ENCODE data around the gene TAF9.
"Not testable (repeated sequence)": the region's sequence is repeated elsewhere in the genome, so short reads cannot be mapped to it uniquely, and the experiment has no call there.

The TAF9 gene

GRCh38 chr5:69369340-69370121 is at the start of gene TAF9, which contains the start of the genes AK6 and RAD17:
TSS of gene TAF9 (minus strand) at chr5:69369520. CDS start at chr5:69365737, 3,783 bp downstream.
TSS of gene AK6 (minus strand) at chr5:69369520. CDS start at chr5:69369490, 30 bp downstream.
TSS of gene RAD17 (plus strand) at chr5:69369818. CDS start at chr5:69372209, 2,391 bp downstream.
- DNase-seq, result peak; percentile 90 to 93

- DNase-seq, result no peak
Measured at GRCh38 chr5:69418554-69418953, 49.2 kb upstream of the TAF9 start.

GRCh38 chr5:69416699-69417098 is 47.4 kb upstream of the TAF9 start:
- no peak for DNase-seq

GRCh38 chr5:69416180-69416579 is 46.9 kb upstream of the TAF9 start:
- DNase-seq, result no peak

- DNase-seq, result peak; percentile 4 to 23
Measured at GRCh38 chr5:69415584-69415958, 46.3 kb upstream of the TAF9 start.

GRCh38 chr5:69414885-69415583 is 45.7 kb upstream of the TAF9 start, which contains the start of gene MARVELD2:
TSS of gene MARVELD2 (plus strand) at chr5:69415116. CDS start at chr5:69419386, 4,270 bp downstream.
- DNase-seq, result peak; percentile 52 to 78

- DNase-seq, result no peak
Measured at GRCh38 chr5:69404659-69405330, 35.5 kb upstream of the TAF9 start.

GRCh38 chr5:69378376-69378775 is 9.1 kb upstream of the TAF9 start:
- no peak for DNase-seq

GRCh38 chr5:69374911-69375446 is 5.7 kb upstream of the TAF9 start:
- DNase-seq, result no peak

- DNase-seq, result no peak
Measured at GRCh38 chr5:69372394-69372793, 3.1 kb upstream of the TAF9 start.

- not testable (repeated sequence) for DNase-seq
Measured at GRCh38 chr5:69370335-69370734, 1.0 kb upstream of the TAF9 start.

GRCh38 chr5:69368458-69369339 is 621 bp downstream of the TAF9 start:
- DNase-seq, result peak in 1 of 2 experiments; percentile 6

- DNase-seq, result no peak
Measured at GRCh38 chr5:69367697-69368279, 1.5 kb downstream of the TAF9 start.

- DNase-seq, result no peak
Measured at GRCh38 chr5:69364850-69365249, 4.5 kb downstream of the TAF9 start.

- peak in 1 of 2 experiments; percentile 3 for DNase-seq
Measured at GRCh38 chr5:69364414-69364813, 4.9 kb downstream of the TAF9 start.

- no peak for DNase-seq
Measured at GRCh38 chr5:69360442-69360841, 8.9 kb downstream of the TAF9 start.

GRCh38 chr5:69359699-69360098 is 9.6 kb downstream of the TAF9 start:
- no peak for DNase-seq

- DNase-seq, result no peak
Measured at GRCh38 chr5:69350664-69351063, 18.7 kb downstream of the TAF9 start.

GRCh38 chr5:69343083-69343482 is 26.2 kb downstream of the TAF9 start:
- DNase-seq, result no peak

- DNase-seq, result no peak
Measured at GRCh38 chr5:69341520-69342161, 27.7 kb downstream of the TAF9 start.

- no peak for DNase-seq
Measured at GRCh38 chr5:69335341-69335935, 33.9 kb downstream of the TAF9 start.

All from SHP77 (cell line).